ENCODE results near the gene ZMAT5. TPM values are rescaled to one million over a fixed set of nuclear protein-coding genes. Genes with fewer than 3 reads are reported as not detected.
A peak's percentile ranks its signal among the peaks of the same experiment; 100 is the strongest.

Gene ZMAT5
- total and polyA plus RNA-seq, 2 of the 13 experiments (the other 11 are each of a cell fraction or from before 2014, with no cell fraction given) = 20.7 to 27.8 TPM

- TF ChIP-seq ZNF512 (CRISPR knock-in tag; IDR thresholded peaks at IDR 0.05) (no peak), AGO2 (optimal IDR thresholded peaks at IDR 0.05; ENCODE audit: low read depth, low read length) (no peak), ZNF441 (CRISPR knock-in tag; IDR thresholded peaks at IDR 0.05; ENCODE audit: borderline replicate concordance) (peak; percentile 30; the same call in 1 of the 2 replicates), SIX1 (CRISPR knock-in tag; IDR thresholded peaks at IDR 0.05; ENCODE audit: borderline replicate concordance) (no peak), ZNF619 (CRISPR knock-in tag; IDR thresholded peaks at IDR 0.05) (no peak), ZBED4 (CRISPR knock-in tag; IDR thresholded peaks at IDR 0.05; ENCODE audit: borderline replicate concordance) (no peak), SIN3B (IDR thresholded peaks at IDR 0.05; ENCODE audit: low read length) (no peak), ZNF784 (CRISPR knock-in tag; IDR thresholded peaks at IDR 0.05; ENCODE audit: borderline replicate concordance) (no peak), ETV6 (CRISPR knock-in tag; conservative IDR thresholded peaks at IDR 0.05) (no peak), ZFP36L1 (CRISPR knock-in tag; IDR thresholded peaks at IDR 0.05) (no peak), MNT (IDR thresholded peaks at IDR 0.05) (no peak), ZSCAN12 (CRISPR knock-in tag; IDR thresholded peaks at IDR 0.05) (no peak), ZNF235 (CRISPR knock-in tag; IDR thresholded peaks at IDR 0.05; ENCODE audit: borderline replicate concordance) (0 out of 2 replicates have a peak, but pooled peaks have one; percentile 19), MIER2 (CRISPR knock-in tag; IDR thresholded peaks at IDR 0.05) (no peak), ZNF121 (CRISPR knock-in tag; IDR thresholded peaks at IDR 0.05) (peak; percentile 87), ZBTB2 (CRISPR knock-in tag; IDR thresholded peaks at IDR 0.05; ENCODE audit: low read depth) (no peak), CBFB (CRISPR knock-in tag; IDR thresholded peaks at IDR 0.05) (no peak), ZBTB44 (CRISPR knock-in tag; IDR thresholded peaks at IDR 0.05) (no peak)
Measured at GRCh38 chr22:29765905-29766631, 739 bp downstream of the ZMAT5 start (continued).
